Thyroid gland (tissue), 4 donors: ENCODE results near the gene SLC23A2. TPM values are rescaled to one million over a fixed set of nuclear protein-coding genes. Genes with fewer than 3 reads are reported as not detected.
"Not testable (repeated sequence)": the region's sequence is repeated elsewhere in the genome, so short reads cannot be mapped to it uniquely, and the experiment has no call there.

ENCODE experiments used
- DNase-seq, 2 donors: peaks; one replicate each; pipeline ENCODE4 v3.0.0-alpha.2; 2019
- H3K27ac ChIP-seq, 3 donors: fragments of 200-600 bp; sonication (generic); 1 replicate in 2 of 3; 2 replicates in 1 of 3; pipeline ENCODE4 v1.5.1; 2016 to 2019; ENCODE audit warnings: mild to moderate bottlenecking in 1 of 3, moderate library complexity in 1 of 3
- H3K27me3 ChIP-seq: fragments of 200-600 bp; sonication (generic); one replicate; pipeline ENCODE4 v1.5.1; 2019
- H3K36me3 ChIP-seq, 2 donors: fragments of 200-600 bp; sonication (generic); one replicate each; pipeline ENCODE4 v1.5.1; 2016 to 2019
- H3K4me1 ChIP-seq, 2 donors: fragments of 200-600 bp; sonication (generic); one replicate each; pipeline ENCODE4 v1.5.1; 2017 to 2019
- H3K4me3 ChIP-seq, 3 donors: fragments of 200-600 bp; sonication (generic); replicated peaks in 1 of 3; 1 replicate in 2 of 3; 2 replicates in 1 of 3; pipeline ENCODE4 v1.5.1; 2016; ENCODE audit warnings: mild to moderate bottlenecking in 1 of 3
- H3K9me3 ChIP-seq: fragments of 200-600 bp; sonication (generic); one replicate; pipeline ENCODE4 v1.5.1; 2017
- CTCF ChIP-seq, 6 experiments: fragments of 200-600 bp in 3 of 6; fragments of 450-650 bp in 3 of 6; sonication (generic) in 3 of 6; IDR thresholded peaks; one replicate each; pipeline ENCODE4 v1.5.1; 2016 to 2019; ENCODE audit warnings: antibody characterized with exemption in 6 of 6, mild to moderate bottlenecking in 2 of 6, inconsistent platforms in 1 of 6, moderate library complexity in 1 of 6
- POLR2A ChIP-seq, 2 donors: fragments of 450-650 bp; IDR thresholded peaks; one replicate each; pipeline ENCODE4 v1.6.1; 2017; ENCODE audit warnings: antibody characterized with exemption in 2 of 2, mild to moderate bottlenecking in 2 of 2, moderate library complexity in 1 of 2
- WGBS, 2 donors: methylation state at CpG; one replicate each; pipeline ENCODE4 v1.1.5; 2017; 5-methylcytosine and 5-hydroxymethylcytosine counted together
- intact Hi-C: fragments of 100-400 bp; cut with DNase I; formaldehyde crosslinking; loops from one replicate; pipeline ENCODE4 v1.15.1; 2023
- total RNA-seq, 4 donors: library from RNA; depleted of rRNA; stranded (reverse); fragments of >200 nt; gene quantifications; one replicate each; pipeline ENCODE4 v1.2.3, GENCODE V29; 2016

Gene SLC23A2
- total RNA-seq, 4 donors from 2014 or later: 36.3 to 67.1 (median 53.7) TPM

- TF ChIP-seq CTCF (IDR thresholded peaks at IDR 0.05): no peak
- TF ChIP-seq POLR2A (IDR thresholded peaks at IDR 0.05): no peak
- WGBS, 2 donors: 91 to 94% methylated on average over 9 of the region's 9 CpGs
Observed at GRCh38 chr20:4881006-4881730, 120.1 kb downstream of the SLC23A2 start.

GRCh38 chr20:4880051-4880450, 121.3 kb downstream of the SLC23A2 start:
- intact Hi-C loops: no loop called here
- no peaks in the 10 kb centered on the region for H3K27me3 ChIP-seq
- no peak overlapping the region for H3K4me3 ChIP-seq
- H3K36me3 ChIP-seq: peaks cover 4 to 18% of the 10 kb centered on the region in 2 donors
- H3K4me1 ChIP-seq: peaks cover 7 to 11% of the 10 kb centered on the region in 2 donors
- no peak for TF ChIP-seq POLR2A (IDR thresholded peaks at IDR 0.05)
- H3K9me3 ChIP-seq: no peaks in the 10 kb centered on the region
- WGBS, 2 donors: 79 to 80% methylated on average over 5 of the region's 5 CpGs
- H3K27ac ChIP-seq: no peak overlapping the region
- no peak for DNase-seq

More at GRCh38 chr20:4881006-4881730, 120.1 kb downstream of the SLC23A2 start:
- Histone ChIP-seq H3K4me1 (peaks cover 2 to 3% of the 10 kb centered on the region in 2 donors), H3K36me3 (peaks cover 4 to 18% of the 10 kb centered on the region in 2 donors), H3K27ac (no peak overlapping the region), H3K9me3 (no peaks in the 10 kb centered on the region), H3K4me3 (no peak overlapping the region), H3K27me3 (no peaks in the 10 kb centered on the region)
- no peak for DNase-seq
- intact Hi-C loops: no loop called here

GRCh38 chr20:4878099-4878498, 123.2 kb downstream of the SLC23A2 start:
- intact Hi-C loops, DNase-seq: not testable (repeated sequence)
- H3K36me3 ChIP-seq: peaks cover 11 to 25% of the 10 kb centered on the region in 2 donors

GRCh38 chr20:4876731-4877130, 124.6 kb downstream of the SLC23A2 start:
- Histone ChIP-seq H3K27me3 (no peaks in the 10 kb centered on the region), H3K9me3 (no peaks in the 10 kb centered on the region), H3K27ac (no peak overlapping the region), H3K4me3 (no peak overlapping the region), H3K4me1 (peaks cover 7 to 13% of the 10 kb centered on the region in 2 donors), H3K36me3 (peaks cover 11 to 17% of the 10 kb centered on the region in 2 donors)
- TF ChIP-seq POLR2A (IDR thresholded peaks at IDR 0.05): no peak
- TF ChIP-seq CTCF (IDR thresholded peaks at IDR 0.05): no peak
- no peak for DNase-seq
- 95 to 96% methylated on average over 5 of the region's 5 CpGs for WGBS, 2 donors
- intact Hi-C loops: no loop called here

More at GRCh38 chr20:4878099-4878498, 123.2 kb downstream of the SLC23A2 start:
- WGBS, 2 donors: 93 to 96% methylated on average over 5 of the region's 5 CpGs
- H3K27ac ChIP-seq, H3K27me3 ChIP-seq, H3K9me3 ChIP-seq, H3K4me3 ChIP-seq: not testable (repeated sequence)
- peaks cover 7 to 13% of the 10 kb centered on the region in 2 donors for H3K4me1 ChIP-seq

GRCh38 chr20:4876301-4876700, 125.0 kb downstream of the SLC23A2 start:
- WGBS, 2 donors: 79 to 87% methylated on average over 4 of the region's 4 CpGs
- H3K4me3 ChIP-seq: no peak overlapping the region
- H3K4me1 ChIP-seq: peaks cover 7 to 13% of the 10 kb centered on the region in 2 donors
- DNase-seq: no peak
- TF ChIP-seq POLR2A (IDR thresholded peaks at IDR 0.05) (no peak), CTCF (IDR thresholded peaks at IDR 0.05) (no peak)
- intact Hi-C loops: no loop called here
- H3K36me3 ChIP-seq: peaks cover 11 to 17% of the 10 kb centered on the region in 2 donors
- no peaks in the 10 kb centered on the region for H3K9me3 ChIP-seq
- H3K27ac ChIP-seq: peak overlapping the region in 2 of 3 donors; percentile 44 to 50
- no peaks in the 10 kb centered on the region for H3K27me3 ChIP-seq

GRCh38 chr20:4875578-4876067, 125.7 kb downstream of the SLC23A2 start:
- intact Hi-C loops: no loop called here
- peak overlapping the region in 1 of 3 donors; percentile 50 for H3K27ac ChIP-seq
- H3K36me3 ChIP-seq: peaks cover 11 to 12% of the 10 kb centered on the region in 2 donors
- H3K27me3 ChIP-seq: no peaks in the 10 kb centered on the region
- TF ChIP-seq CTCF (IDR thresholded peaks at IDR 0.05): peak in 2 of 6 experiments; percentile 14 to 38
- TF ChIP-seq POLR2A (IDR thresholded peaks at IDR 0.05): no peak
- peak; percentile 79 to 81 for DNase-seq
- 30 to 57% methylated on average over 12 to 16 of the region's 16 CpGs for WGBS, 2 donors
- no peaks in the 10 kb centered on the region for H3K9me3 ChIP-seq
- H3K4me1 ChIP-seq: peaks cover 7 to 13% of the 10 kb centered on the region in 2 donors
- H3K4me3 ChIP-seq: no peak overlapping the region
